Activated naive CD4-positive, alpha-beta T cell (primary cell): Measurements from ENCODE around the gene YY1.

Source experiments
- DNase-seq, 4 experiments: peaks; one replicate each; lab custom pipeline; 2025; lab: John Stamatoyannopoulos, UW

The YY1 gene

GRCh38 chr14:100317389-100317788 is 78.4 kb downstream of the YY1 start:
- no peak for DNase-seq

GRCh38 chr14:100317912-100318808 is 79.2 kb downstream of the YY1 start:
- peak in 3 of 4 experiments; percentile 40 to 67 (median 45) for DNase-seq

GRCh38 chr14:100320157-100320856 is 81.4 kb downstream of the YY1 start:
- no peak for DNase-seq

GRCh38 chr14:100321473-100322137 is 82.7 kb downstream of the YY1 start:
- DNase-seq: no peak

GRCh38 chr14:100322138-100322957 is 83.4 kb downstream of the YY1 start:
- no peak for DNase-seq

GRCh38 chr14:100323121-100323941 is 84.4 kb downstream of the YY1 start, which contains the start of gene SLC25A47:
Gene SLC25A47, plus strand, starts transcription at chr14:100323339. Its CDS starts 76 bp downstream, at chr14:100323415.
- DNase-seq: no peak

GRCh38 chr14:100323942-100324307 is 85.0 kb downstream of the YY1 start:
- no peak for DNase-seq

- DNase-seq: no peak
Measured at GRCh38 chr14:100325231-100325632, 86.3 kb downstream of the YY1 start.

- DNase-seq: no peak
Measured at GRCh38 chr14:100325958-100326357, 87.0 kb downstream of the YY1 start.

- no peak for DNase-seq
Measured at GRCh38 chr14:100327128-100327527, 88.2 kb downstream of the YY1 start.

- no peak for DNase-seq
Measured at GRCh38 chr14:100328495-100329163, 89.7 kb downstream of the YY1 start.

- DNase-seq: no peak
Measured at GRCh38 chr14:100329233-100330006, 90.5 kb downstream of the YY1 start.

- no peak for DNase-seq
Measured at GRCh38 chr14:100330007-100330344, 91.0 kb downstream of the YY1 start.

GRCh38 chr14:100330388-100330931 is 91.5 kb downstream of the YY1 start:
- no peak for DNase-seq

- DNase-seq: no peak
Measured at GRCh38 chr14:100332071-100332639, 93.2 kb downstream of the YY1 start.
